HEK293T (cell line): Measurements from ENCODE around the gene PPP1R14D.

Source experiments
- CTCF ChIA-PET: fragments of 350-600 bp; formaldehyde crosslinking; extraction: SDS; loops from one replicate; lab custom pipeline; 2021; ENCODE audit warnings: antibody characterized with exemption, inconsistent platforms; lab: Yijun Ruan, JAX
- POLR2A ChIA-PET: fragments of 350-600 bp; formaldehyde crosslinking; extraction: SDS; loops from one replicate; lab custom pipeline; 2020; ENCODE audit warnings: antibody characterized with exemption, inconsistent platforms; lab: Yijun Ruan, JAX
- DNase-seq: peaks from one replicate; pipeline ENCODE4 v3.0.0; 2012; ENCODE audit warnings: mixed read lengths; ENCODE audit errors: extremely low spot score
- ARNT ChIP-seq: fragments of 450-650 bp; IDR thresholded peaks from 2 replicates; pipeline ENCODE4 v1.6.1; 2017; ENCODE audit warnings: mild to moderate bottlenecking
- BHLHE40 ChIP-seq: fragments of 450-650 bp; IDR thresholded peaks from 2 replicates; pipeline ENCODE4 v1.6.1; 2016; ENCODE audit warnings: mild to moderate bottlenecking, moderate library complexity, borderline replicate concordance
- CTBP1 ChIP-seq: fragments of 450-650 bp; IDR thresholded peaks from 2 replicates; pipeline ENCODE4 v1.6.1; 2016; ENCODE audit warnings: borderline replicate concordance
- ELF4 ChIP-seq: fragments of 450-650 bp; IDR thresholded peaks from 2 replicates; pipeline ENCODE4 v1.6.1; 2017; ENCODE audit warnings: antibody characterized with exemption
- FOXA1 ChIP-seq: fragments of 450-650 bp; IDR thresholded peaks from 2 replicates; pipeline ENCODE4 v1.6.1; 2016; ENCODE audit warnings: mild to moderate bottlenecking
- FOXK2 ChIP-seq: fragments of 450-650 bp; IDR thresholded peaks from 2 replicates; pipeline ENCODE4 v1.6.1; 2016; ENCODE audit warnings: mild to moderate bottlenecking
- FOXM1 ChIP-seq: fragments of 450-650 bp; IDR thresholded peaks from 2 replicates; pipeline ENCODE4 v1.6.1; 2017; ENCODE audit warnings: mild to moderate bottlenecking, borderline replicate concordance
- HDGF ChIP-seq: fragments of 450-650 bp; IDR thresholded peaks from 2 replicates; pipeline ENCODE4 v1.6.1; 2017; ENCODE audit warnings: antibody characterized with exemption, borderline replicate concordance
- L3MBTL2 ChIP-seq: fragments of 450-650 bp; conservative IDR thresholded peaks from 2 replicates; pipeline ENCODE4 v1.6.1; 2016; ENCODE audit warnings: mild to moderate bottlenecking
- LEF1 ChIP-seq: fragments of 450-650 bp; IDR thresholded peaks from 2 replicates; pipeline ENCODE4 v1.6.1; 2017; ENCODE audit warnings: mild to moderate bottlenecking, borderline replicate concordance
- NFRKB ChIP-seq: fragments of 450-650 bp; IDR thresholded peaks from 2 replicates; pipeline ENCODE4 v1.6.1; 2016; ENCODE audit warnings: mild to moderate bottlenecking, moderate library complexity
- PKNOX1 ChIP-seq: fragments of 450-650 bp; IDR thresholded peaks from 2 replicates; pipeline ENCODE4 v1.6.1; 2016
- SP1 ChIP-seq: fragments of 450-650 bp; IDR thresholded peaks from 2 replicates; pipeline ENCODE4 v1.6.1; 2017
- SUZ12 ChIP-seq: fragments of 450-650 bp; IDR thresholded peaks from 2 replicates; pipeline ENCODE4 v1.6.1; 2016; ENCODE audit warnings: mild to moderate bottlenecking
- TARDBP ChIP-seq: fragments of 450-650 bp; IDR thresholded peaks from 2 replicates; pipeline ENCODE4 v1.6.1; 2016
- ZNF384 ChIP-seq: fragments of 450-650 bp; IDR thresholded peaks from 2 replicates; pipeline ENCODE4 v1.6.1; 2016

The PPP1R14D gene

GRCh38 chr15:40853241-40853890, 24.9 kb upstream of the PPP1R14D start:
- ChIA-PET CTCF (no interaction called here), POLR2A (no interaction called here)
- no peak for DNase-seq
- TF ChIP-seq BHLHE40, result no peak
- no peak for TF ChIP-seq SP1
- TF ChIP-seq SUZ12, result no peak
- no peak for TF ChIP-seq CTBP1
- TF ChIP-seq TARDBP, result no peak
- TF ChIP-seq ZNF384, result no peak
- no peak for TF ChIP-seq LEF1
- TF ChIP-seq ARNT, result no peak
- no peak for TF ChIP-seq FOXM1

- CTCF ChIA-PET, result no interaction called here
- TF ChIP-seq ARNT (no peak), CTBP1 (no peak), HDGF (no peak), FOXA1 (no peak), ELF4 (no peak), SUZ12 (no peak)
- no peak for DNase-seq
- POLR2A ChIA-PET, result no interaction called here
Observed at GRCh38 chr15:40852529-40852928, 24.0 kb upstream of the PPP1R14D start.

GRCh38 chr15:40850576-40851112, 22.1 kb upstream of the PPP1R14D start:
- POLR2A ChIA-PET, result interaction anchor here (1.7 kb wide), 1 partner anchor 44 kb away, joined by 6 read pairs; the partner anchor contains the start of gene VPS18

GRCh38 chr15:40847223-40847961, 18.9 kb upstream of the PPP1R14D start:
- ChIA-PET CTCF (interaction anchor here (0.8 to 2.3 kb wide), 4 partner anchors 11 to 45 kb away, joined by 3 to 9 read pairs (median 7); no protein-coding TSS in a partner anchor), POLR2A (interaction anchor here (1.0 to 1.8 kb wide), 3 partner anchors 10 to 47 kb away, joined by 4 to 8 read pairs (median 7); partner anchors contain the start of genes DNAJC17, VPS18 and ZFYVE19)
- DNase-seq, result peak; percentile 62
- no peak for TF ChIP-seq ARNT
- TF ChIP-seq HDGF, result no peak
- no peak for TF ChIP-seq TARDBP
- TF ChIP-seq L3MBTL2, result no peak
- no peak for TF ChIP-seq LEF1
- no peak for TF ChIP-seq CTBP1
- TF ChIP-seq BHLHE40, result no peak
- TF ChIP-seq ZNF384, result no peak
- TF ChIP-seq FOXA1, result no peak
- TF ChIP-seq FOXK2, result no peak
- no peak for TF ChIP-seq ELF4
- no peak for TF ChIP-seq SUZ12
- no peak for TF ChIP-seq NFRKB
- TF ChIP-seq PKNOX1, result no peak
- TF ChIP-seq FOXM1, result no peak
- no peak for TF ChIP-seq SP1

More at GRCh38 chr15:40850576-40851112, 22.1 kb upstream of the PPP1R14D start:
- TF ChIP-seq TARDBP (no peak), SP1 (no peak), ZNF384 (no peak), ELF4 (no peak), CTBP1 (no peak), SUZ12 (no peak)
- CTCF ChIA-PET, result interaction anchor here (1.0 kb wide), 1 partner anchor 9 kb away, joined by 4 read pairs; no protein-coding TSS in a partner anchor
- DNase-seq, result no peak

DNA sequence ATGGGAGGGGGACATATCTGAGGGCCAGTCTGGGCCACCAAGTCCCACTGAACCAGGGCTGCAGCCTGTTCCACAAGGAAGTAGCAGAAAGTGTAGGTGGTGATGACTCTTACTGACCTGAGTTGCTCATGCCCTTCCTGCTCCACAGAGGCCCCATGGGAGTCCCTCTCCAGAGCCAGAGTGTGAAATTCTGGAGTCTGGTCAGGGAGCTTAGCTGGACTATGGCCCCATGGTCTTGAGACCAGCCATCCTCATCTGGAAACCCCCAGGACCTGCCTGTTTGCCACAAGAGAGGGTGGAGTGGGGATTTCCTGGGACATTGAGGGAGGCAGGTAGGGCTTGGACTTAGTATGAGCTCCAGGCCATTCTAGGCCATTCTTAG, 18.3 kb upstream of the PPP1R14D start:
- ChIA-PET POLR2A (interaction anchor here (1.0 to 1.8 kb wide), 3 partner anchors 11 to 47 kb away, joined by 4 to 8 read pairs (median 7); partner anchors contain the start of genes DNAJC17, VPS18 and ZFYVE19), CTCF (interaction anchor here (0.6 to 2.3 kb wide), 5 partner anchors 11 to 45 kb away, joined by 3 to 9 read pairs (median 6); no protein-coding TSS in a partner anchor)
- DNase-seq, result no peak
- TF ChIP-seq HDGF (no peak), ELF4 (no peak), NFRKB (no peak), ZNF384 (no peak), L3MBTL2 (no peak), FOXK2 (no peak), CTBP1 (no peak), SP1 (no peak), LEF1 (no peak), TARDBP (no peak), ARNT (no peak), SUZ12 (no peak), FOXM1 (no peak)

DNA sequence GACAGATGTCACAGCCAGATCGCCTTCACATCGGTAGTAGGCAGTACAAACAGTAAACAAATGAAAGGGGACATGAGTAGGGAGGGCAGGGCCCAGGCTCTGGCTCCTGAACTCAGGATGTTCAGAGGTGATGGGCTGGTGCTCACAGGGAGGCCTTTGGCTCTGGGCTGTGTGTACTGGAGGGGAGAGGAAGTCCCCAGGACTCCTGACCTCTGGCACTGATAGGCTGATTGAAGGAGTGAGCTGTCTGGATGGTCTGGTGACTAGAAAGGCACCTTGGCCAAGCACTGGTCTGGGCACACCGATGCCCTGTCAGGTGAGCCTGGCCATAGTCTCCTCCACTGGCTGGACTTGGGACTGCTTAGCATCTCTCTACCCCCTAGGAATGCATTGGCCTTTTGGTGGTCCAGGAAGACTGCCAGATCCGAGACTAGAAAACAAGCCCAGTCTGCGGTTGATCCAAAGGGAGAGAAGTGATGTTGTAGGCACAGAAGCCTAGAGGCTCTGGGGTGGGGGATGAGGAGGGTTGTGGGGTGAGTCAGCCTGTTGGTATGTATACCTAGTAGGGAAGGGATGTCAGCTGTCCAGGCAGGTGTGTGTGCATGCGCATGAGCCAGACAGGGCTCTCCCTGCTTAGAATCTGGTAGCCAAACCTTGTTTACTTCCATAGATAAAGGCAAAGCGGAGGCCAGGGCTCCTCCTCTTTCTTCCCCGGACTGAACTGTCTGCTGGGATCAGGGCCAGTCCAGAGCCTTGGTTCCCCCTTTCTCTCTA, 17.2 kb upstream of the PPP1R14D start:
- POLR2A ChIA-PET, result no interaction called here
- CTCF ChIA-PET, result no interaction called here
- TF ChIP-seq SUZ12, result no peak
- no peak for TF ChIP-seq FOXA1
- TF ChIP-seq ZNF384, result no peak
- no peak for TF ChIP-seq BHLHE40
- TF ChIP-seq ELF4, result no peak
- no peak for TF ChIP-seq LEF1
- TF ChIP-seq CTBP1, result no peak
- TF ChIP-seq ARNT, result no peak
- TF ChIP-seq PKNOX1, result no peak
- no peak for TF ChIP-seq SP1
- no peak for TF ChIP-seq L3MBTL2
- no peak for TF ChIP-seq FOXM1
- no peak for TF ChIP-seq TARDBP
- no peak for TF ChIP-seq NFRKB
- no peak for DNase-seq
